DND-41 (cell line): ENCODE measurements around the gene GGA2.

Source experiments
- EZH2 ChIP-seq: IDR thresholded peaks from 3 replicates; pipeline ENCODE4 v1.6.1; 2012; ENCODE audit warnings: borderline replicate concordance, low read depth, mild to moderate bottlenecking, moderate library complexity, low read length, inconsistent platforms; ENCODE audit not compliant: severe bottlenecking
- TF ChIP-seq, protein P1 (sequence below): IDR thresholded peaks from 2 replicates; pipeline ENCODE4 v1.5.1; 2012; ENCODE audit warnings: borderline replicate concordance, low read length, moderate library complexity, mild to moderate bottlenecking; ENCODE audit not compliant: poor library complexity, severe bottlenecking; ENCODE audit errors: extremely low read depth

GRCh38 chr16:23534868-23535860 is 24.9 kb upstream of the GGA2 start:
- TF ChIP-seq, protein P1, sequence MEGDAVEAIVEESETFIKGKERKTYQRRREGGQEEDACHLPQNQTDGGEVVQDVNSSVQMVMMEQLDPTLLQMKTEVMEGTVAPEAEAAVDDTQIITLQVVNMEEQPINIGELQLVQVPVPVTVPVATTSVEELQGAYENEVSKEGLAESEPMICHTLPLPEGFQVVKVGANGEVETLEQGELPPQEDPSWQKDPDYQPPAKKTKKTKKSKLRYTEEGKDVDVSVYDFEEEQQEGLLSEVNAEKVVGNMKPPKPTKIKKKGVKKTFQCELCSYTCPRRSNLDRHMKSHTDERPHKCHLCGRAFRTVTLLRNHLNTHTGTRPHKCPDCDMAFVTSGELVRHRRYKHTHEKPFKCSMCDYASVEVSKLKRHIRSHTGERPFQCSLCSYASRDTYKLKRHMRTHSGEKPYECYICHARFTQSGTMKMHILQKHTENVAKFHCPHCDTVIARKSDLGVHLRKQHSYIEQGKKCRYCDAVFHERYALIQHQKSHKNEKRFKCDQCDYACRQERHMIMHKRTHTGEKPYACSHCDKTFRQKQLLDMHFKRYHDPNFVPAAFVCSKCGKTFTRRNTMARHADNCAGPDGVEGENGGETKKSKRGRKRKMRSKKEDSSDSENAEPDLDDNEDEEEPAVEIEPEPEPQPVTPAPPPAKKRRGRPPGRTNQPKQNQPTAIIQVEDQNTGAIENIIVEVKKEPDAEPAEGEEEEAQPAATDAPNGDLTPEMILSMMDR: no peak
- no peak for TF ChIP-seq EZH2
